CD8-positive, alpha-beta memory T cell (primary cell): Measurements from ENCODE around the gene MRPL11. TPM values are rescaled to one million over a fixed set of nuclear protein-coding genes. Genes with fewer than 3 reads are reported as not detected.

ENCODE experiments used
- CTCF ChIA-PET: fragments of 350-600 bp; sonication (Branson Sonifier 250); formaldehyde crosslinking; loops from one replicate; lab custom pipeline; 2021; ENCODE audit warnings: antibody characterized with exemption; lab: Charles Lee
- POLR2A ChIA-PET: fragments of 350-600 bp; sonication (Branson Sonifier 250); formaldehyde crosslinking; loops from one replicate; lab custom pipeline; 2021; ENCODE audit warnings: antibody characterized with exemption; lab: Charles Lee
- DNase-seq, 5 donors: peaks; one replicate each; pipeline versions ENCODE4 v3.0.0 to v3.0.0-alpha.2; 2020 to 2022; ENCODE audit warnings: mixed read lengths in 1 of 5
- H3K27ac ChIP-seq: one replicate; pipeline ENCODE4 v1.7.0; 2013; ENCODE audit warnings: low read depth, mild to moderate bottlenecking, low read length, moderate library complexity
- H3K27me3 ChIP-seq: 2 replicates; pipeline ENCODE4 v1.7.0; 2013; ENCODE audit warnings: low read length, mild to moderate bottlenecking; ENCODE audit not compliant: insufficient read depth, poor library complexity, severe bottlenecking
- H3K36me3 ChIP-seq: 2 replicates; pipeline ENCODE4 v1.7.0; 2013; ENCODE audit warnings: mild to moderate bottlenecking, low read length, moderate library complexity; ENCODE audit not compliant: insufficient read depth
- H3K4me1 ChIP-seq: 2 replicates; pipeline ENCODE4 v1.7.0; 2013; ENCODE audit warnings: mild to moderate bottlenecking, low read length, moderate library complexity; ENCODE audit not compliant: insufficient read depth
- H3K4me3 ChIP-seq: 2 replicates; pipeline ENCODE4 v1.7.0; 2013; ENCODE audit warnings: mild to moderate bottlenecking, low read length
- H3K9me3 ChIP-seq: 2 replicates; pipeline ENCODE4 v1.7.0; 2013; ENCODE audit warnings: mild to moderate bottlenecking, low read length
- H3K27ac Mint-ChIP-seq, 8 donors: one replicate each; pipeline ENCODE4 v1.8.0; 2020 to 2021; ENCODE audit warnings: mixed read lengths in 8 of 8, mild to moderate bottlenecking in 6 of 8, inconsistent platforms in 3 of 8, moderate library complexity in 3 of 8
- H3K27me3 Mint-ChIP-seq, 2 donors: one replicate each; pipeline ENCODE4 v1.8.0; 2020 to 2021; ENCODE audit warnings: mixed read lengths in 2 of 2, mild to moderate bottlenecking in 1 of 2, moderate library complexity in 1 of 2
- H3K36me3 Mint-ChIP-seq, 3 donors: one replicate each; pipeline ENCODE4 v1.8.0; 2020 to 2021; ENCODE audit warnings: mixed read lengths in 3 of 3, inconsistent platforms in 1 of 3, mild to moderate bottlenecking in 1 of 3
- H3K4me1 Mint-ChIP-seq, 3 donors: one replicate each; pipeline ENCODE4 v1.8.0; 2020 to 2021; ENCODE audit warnings: mixed read lengths in 3 of 3, inconsistent platforms in 1 of 3, mild to moderate bottlenecking in 1 of 3
- H3K4me3 Mint-ChIP-seq, 7 donors: one replicate each; pipeline ENCODE4 v1.8.0; 2020 to 2021; ENCODE audit warnings: mixed read lengths in 7 of 7, mild to moderate bottlenecking in 6 of 7, moderate library complexity in 4 of 7, inconsistent platforms in 2 of 7
- H3K9me3 Mint-ChIP-seq, 5 donors: one replicate each; pipeline ENCODE4 v1.8.0; 2020 to 2022; ENCODE audit warnings: mixed read lengths in 5 of 5, mild to moderate bottlenecking in 3 of 5, moderate library complexity in 2 of 5, inconsistent platforms in 1 of 5
- polyA plus RNA-seq: library from polyadenylated mRNA; unstranded; fragments of 300-500 nt; fragmentation: Illumina TruSeq; gene quantifications from one replicate; pipeline ENCODE4 v1.2.3, GENCODE V29; 2021
- total RNA-seq, 2 experiments: library from RNA; stranded (reverse); gene quantifications; one replicate each; pipeline ENCODE4 v1.2.3, GENCODE V29; 2021

Gene MRPL11
- total and polyA plus RNA-seq, 3 experiments from 2014 or later = 86.9 to 152 (median 148) TPM

DNA sequence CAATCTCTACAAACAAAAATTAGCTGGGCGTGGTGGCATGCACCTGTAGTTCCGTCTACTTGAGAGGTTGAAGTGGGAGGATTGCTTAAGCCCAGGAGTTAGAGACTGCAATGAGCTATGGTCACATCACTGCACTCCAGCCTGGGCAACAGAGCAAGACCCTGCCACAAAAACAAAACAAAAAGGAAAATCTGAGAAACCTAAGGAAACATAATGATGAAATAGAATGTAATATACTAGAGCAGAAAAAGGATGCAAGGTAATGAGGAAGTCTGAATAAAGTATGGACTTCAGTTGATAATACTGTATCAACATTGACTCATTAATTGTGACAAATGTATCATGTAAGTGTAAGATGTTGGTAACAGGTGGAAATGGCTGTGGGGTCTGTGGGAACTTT lies 9.7 kb downstream of the MRPL11 start:
- no peak for DNase-seq
- no peak overlapping the region for H3K27ac Mint-ChIP-seq
- H3K27me3 Mint-ChIP-seq = peaks cover 3 to 4% of the 10 kb centered on the region in 2 donors
- H3K36me3 ChIP-seq = no peaks in the 10 kb centered on the region
- ChIA-PET CTCF (interaction anchor here (1.6 to 2.0 kb wide), 2 partner anchors 10 to 250 kb away, joined by 3 to 10 read pairs; partner anchors contain the start of gene MRPL11), POLR2A (no interaction called here)
- H3K4me1 ChIP-seq = no peaks in the 10 kb centered on the region
- H3K27ac ChIP-seq = no peak overlapping the region
- H3K27me3 ChIP-seq = no peaks in the 10 kb centered on the region
- H3K4me3 ChIP-seq = no peak overlapping the region
- no peaks in the 10 kb centered on the region for H3K9me3 ChIP-seq
- H3K9me3 Mint-ChIP-seq = no peaks in the 10 kb centered on the region
- no peak overlapping the region for H3K4me3 Mint-ChIP-seq
- peaks cover 0 to 3% (median 0%) of the 10 kb centered on the region in 3 donors for H3K4me1 Mint-ChIP-seq
- H3K36me3 Mint-ChIP-seq = peaks cover 3 to 17% (median 9%) of the 10 kb centered on the region in 3 donors

DNA sequence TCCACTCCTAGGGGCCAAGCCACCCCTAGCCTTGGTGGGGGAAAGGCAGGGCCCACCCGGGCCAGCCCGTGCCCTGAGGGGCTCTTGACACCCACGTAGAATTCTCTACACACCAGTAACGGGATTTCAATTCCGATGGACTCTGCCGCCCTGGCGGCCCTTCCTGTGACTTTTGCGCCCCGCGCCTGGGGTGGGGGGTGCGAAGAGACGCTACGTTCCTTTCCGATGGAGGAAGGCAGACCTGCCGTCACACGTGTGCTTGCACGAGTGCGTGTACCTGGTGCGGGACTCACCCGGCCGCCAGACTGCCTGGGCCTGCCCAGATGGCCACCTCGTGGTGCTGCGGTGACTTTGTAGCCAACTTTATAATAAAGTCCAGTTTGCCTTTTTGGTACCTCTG lies 12.3 kb downstream of the MRPL11 start:
- Histone ChIP-seq H3K36me3 (no peaks in the 10 kb centered on the region), H3K9me3 (no peaks in the 10 kb centered on the region), H3K4me1 (no peaks in the 10 kb centered on the region), H3K27me3 (no peaks in the 10 kb centered on the region), H3K4me3 (no peak overlapping the region), H3K27ac (no peak overlapping the region)
- Mint-ChIP-seq H3K9me3 (no peaks in the 10 kb centered on the region), H3K4me3 (no peak overlapping the region), H3K27me3 (peaks cover 4 to 6% of the 10 kb centered on the region in 2 donors), H3K4me1 (peaks cover 0 to 4% (median 3%) of the 10 kb centered on the region in 3 donors), H3K36me3 (peaks cover 2 to 5% (median 3%) of the 10 kb centered on the region in 3 donors), H3K27ac (no peak overlapping the region)
- CTCF ChIA-PET = no interaction called here
- DNase-seq = no peak
- POLR2A ChIA-PET = no interaction called here

DNA sequence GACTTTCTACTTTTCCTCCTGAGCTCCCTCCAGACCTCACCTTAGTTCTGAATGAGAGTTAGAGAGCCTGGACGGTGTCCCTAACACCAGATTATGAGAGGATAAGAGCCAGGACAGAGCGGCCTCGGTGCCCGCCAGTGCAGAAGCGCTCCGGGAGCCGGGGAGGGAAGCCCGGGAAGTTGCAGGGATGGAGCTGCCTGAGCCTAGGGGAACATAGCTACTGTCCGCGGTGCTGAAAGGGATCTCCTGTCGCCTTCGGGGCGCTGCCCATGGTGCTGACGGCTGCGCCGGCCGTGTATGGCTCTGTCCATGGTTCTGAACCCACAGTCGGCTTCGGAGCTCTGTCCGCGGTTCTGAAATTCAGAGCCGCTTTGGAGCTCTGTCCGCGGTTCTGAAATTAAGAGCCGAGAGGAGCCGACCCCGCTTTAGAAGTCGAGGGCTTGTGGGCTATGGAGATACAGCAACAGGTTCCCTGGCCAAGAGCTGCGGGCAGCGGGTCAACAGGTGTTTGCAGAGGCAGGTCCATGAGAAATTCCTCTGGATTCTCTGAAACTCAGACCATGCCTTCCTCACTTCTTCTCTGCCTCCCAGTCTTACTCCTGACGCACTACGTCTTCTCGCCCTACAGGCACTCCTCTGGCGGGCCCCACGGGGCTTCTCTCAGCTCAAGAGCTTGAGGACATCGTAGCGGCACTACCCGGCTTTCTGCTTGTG lies 17.0 kb downstream of the MRPL11 start:
- POLR2A ChIA-PET = interaction anchor here (0.6 to 1.3 kb wide), 8 partner anchors 12 to 1292 kb away, joined by 3 to 5 read pairs (median 4); partner anchors contain the start of genes DPP3, MRPL11, RBM4B and TMEM151A
- peaks cover 0 to 3% (median 2%) of the 10 kb centered on the region in 5 donors for H3K9me3 Mint-ChIP-seq

DNA sequence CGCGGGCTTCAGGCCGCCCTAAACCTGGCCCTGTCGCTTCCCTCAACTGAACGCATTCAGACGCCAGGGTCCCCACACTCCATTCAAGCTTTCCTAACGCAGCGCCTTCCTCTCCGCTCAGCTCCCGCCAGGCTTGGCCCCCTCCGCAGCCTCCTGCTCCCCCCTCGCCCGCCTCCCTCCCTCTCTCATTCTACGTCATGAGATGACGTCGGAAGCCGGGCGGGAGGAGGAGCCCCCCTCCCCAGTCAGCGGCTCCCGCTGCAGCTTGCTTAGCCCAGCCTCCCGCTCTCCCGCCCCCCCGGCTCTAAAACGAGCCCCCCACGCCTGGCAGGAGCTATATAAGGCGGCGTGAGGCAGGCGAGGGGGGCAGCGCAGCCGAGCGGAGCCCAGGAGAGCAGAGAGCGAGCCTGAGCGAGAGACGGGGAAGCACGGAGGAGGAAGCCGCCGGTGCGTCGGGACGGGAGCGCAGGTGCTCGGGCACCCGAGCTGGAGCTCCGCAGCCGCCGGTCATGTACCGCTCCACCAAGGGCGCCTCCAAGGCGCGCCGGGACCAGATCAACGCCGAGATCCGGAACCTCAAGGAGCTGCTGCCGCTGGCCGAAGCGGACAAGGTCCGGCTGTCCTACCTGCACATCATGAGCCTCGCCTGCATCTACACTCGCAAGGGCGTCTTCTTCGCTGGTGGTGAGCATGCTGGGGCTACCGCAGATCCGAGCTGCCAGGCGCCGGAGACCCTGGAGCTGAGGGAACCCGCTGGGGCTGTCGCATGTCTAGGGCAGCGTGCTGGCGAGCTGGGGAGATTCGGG lies 17.8 kb downstream of the MRPL11 start, which contains the start of gene NPAS4:
TSS of gene NPAS4 (plus strand) at position 365 of the 806 bp plus-strand sequence. CDS start at position 510, 145 bp downstream.
- no peak for DNase-seq
- H3K9me3 Mint-ChIP-seq = peaks cover 0 to 3% (median 2%) of the 10 kb centered on the region in 5 donors

More for the DNA sequence above, 17.0 kb downstream of the MRPL11 start:
- Histone ChIP-seq H3K27me3 (peaks cover 29% of the 10 kb centered on the region), H3K27ac (no peak overlapping the region), H3K36me3 (no peaks in the 10 kb centered on the region), H3K9me3 (no peaks in the 10 kb centered on the region), H3K4me3 (no peak overlapping the region), H3K4me1 (no peaks in the 10 kb centered on the region)
- no peaks in the 10 kb centered on the region for H3K36me3 Mint-ChIP-seq
- peaks cover 5 to 13% (median 8%) of the 10 kb centered on the region in 3 donors for H3K4me1 Mint-ChIP-seq
- peaks cover 26 to 30% of the 10 kb centered on the region in 2 donors for H3K27me3 Mint-ChIP-seq
- H3K4me3 Mint-ChIP-seq = peak overlapping the region in 2 of 7 donors; percentile 18 to 25
- H3K27ac Mint-ChIP-seq = peak overlapping the region in 2 of 8 donors; percentile 42 to 88
- CTCF ChIA-PET = interaction anchor here (1.0 to 2.4 kb wide), 9 partner anchors 12 to 256 kb away, joined by 3 to 16 read pairs (median 7); partner anchors contain the start of genes MRPL11, PELI3, RBM4 and RBM4B
- peak; percentile 81 to 92 (median 84) for DNase-seq

DNA sequence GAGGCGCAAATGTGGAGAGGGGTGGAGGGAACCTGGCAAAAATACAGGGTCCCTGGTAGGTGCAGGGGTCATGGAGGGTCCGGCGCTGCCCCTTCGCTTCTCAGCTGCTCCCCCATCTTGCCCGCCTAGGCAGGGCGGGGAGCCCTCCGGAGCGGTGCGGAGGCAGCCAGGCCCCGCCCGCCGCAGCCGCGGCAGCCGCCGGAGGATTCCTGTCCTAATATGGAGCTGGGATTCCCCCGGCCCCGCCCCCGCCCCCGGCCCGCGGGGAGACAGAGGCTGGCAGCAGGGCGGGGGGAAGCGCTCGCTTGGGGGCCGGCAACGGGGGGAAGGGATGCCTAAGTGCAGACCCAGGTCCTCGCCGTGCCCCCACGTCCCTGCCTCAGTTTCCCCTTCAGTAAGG lies 18.8 kb downstream of the MRPL11 start:
- Histone ChIP-seq H3K36me3 (no peaks in the 10 kb centered on the region), H3K27ac (no peak overlapping the region), H3K9me3 (no peaks in the 10 kb centered on the region), H3K4me3 (no peak overlapping the region), H3K4me1 (no peaks in the 10 kb centered on the region), H3K27me3 (peaks cover 35% of the 10 kb centered on the region)
- H3K4me3 Mint-ChIP-seq = no peak overlapping the region
- POLR2A ChIA-PET = no interaction called here
- H3K27me3 Mint-ChIP-seq = peaks cover 41 to 48% of the 10 kb centered on the region in 2 donors
- H3K27ac Mint-ChIP-seq = no peak overlapping the region
- no peaks in the 10 kb centered on the region for H3K36me3 Mint-ChIP-seq
- no peak for DNase-seq
- peaks cover 0 to 3% (median 2%) of the 10 kb centered on the region in 5 donors for H3K9me3 Mint-ChIP-seq
- H3K4me1 Mint-ChIP-seq = peaks cover 5 to 13% (median 8%) of the 10 kb centered on the region in 3 donors
- CTCF ChIA-PET = interaction anchor here (1.3 to 2.3 kb wide), 2 partner anchors 10 to 12 kb away, joined by 4 to 10 read pairs; no protein-coding TSS in a partner anchor

More for the DNA sequence above, 17.8 kb downstream of the MRPL11 start, which contains the start of gene NPAS4:
- ChIA-PET CTCF (interaction anchor here (1.0 to 2.4 kb wide), 9 partner anchors 11 to 257 kb away, joined by 3 to 16 read pairs (median 7); partner anchors contain the start of genes MRPL11, PELI3, RBM4 and RBM4B), POLR2A (interaction anchor here (0.6 to 1.3 kb wide), 7 partner anchors 12 to 1291 kb away, joined by 3 to 5 read pairs (median 4); partner anchors contain the start of genes DPP3, MRPL11, RBM4B and YIF1A)
- Histone ChIP-seq H3K4me3 (no peak within 1 kb of the TSS), H3K27ac (no peak within 1 kb of the TSS), H3K36me3 (no peaks in the 10 kb centered on the region), H3K9me3 (no peaks in the 10 kb centered on the region), H3K4me1 (no peaks in the 10 kb centered on the region), H3K27me3 (peaks cover 32% of the 10 kb centered on the region)
- peaks cover 33 to 38% of the 10 kb centered on the region in 2 donors for H3K27me3 Mint-ChIP-seq
- peak within 1 kb of the TSS in 2 of 7 donors; percentile 18 to 25 for H3K4me3 Mint-ChIP-seq
- H3K27ac Mint-ChIP-seq = peak within 1 kb of the TSS in 2 of 8 donors; percentile 42 to 88
- no peaks in the 10 kb centered on the region for H3K36me3 Mint-ChIP-seq
- peaks cover 5 to 13% (median 8%) of the 10 kb centered on the region in 3 donors for H3K4me1 Mint-ChIP-seq

DNA sequence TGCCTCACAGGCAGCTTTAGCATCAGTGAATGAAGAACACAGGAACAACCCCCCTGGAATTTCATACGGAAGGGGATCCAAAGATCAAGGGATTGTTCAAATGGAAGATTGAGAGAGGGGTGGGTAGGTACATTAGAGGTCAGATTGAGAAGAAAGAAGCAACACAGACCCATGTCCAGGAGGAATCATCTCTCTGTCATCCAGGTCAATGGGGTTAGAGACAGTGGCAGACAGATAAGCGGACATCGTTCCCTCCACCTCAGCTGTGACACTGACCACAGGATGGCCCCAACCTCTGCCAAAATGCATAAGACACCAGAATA lies 19.7 kb downstream of the MRPL11 start:
- H3K4me3 ChIP-seq = no peak overlapping the region
- no peak for DNase-seq
- peak overlapping the region in 2 of 7 donors; percentile 36 to 78 for H3K4me3 Mint-ChIP-seq
- H3K27me3 ChIP-seq = peaks cover 36% of the 10 kb centered on the region
- ChIA-PET POLR2A (no interaction called here), CTCF (interaction anchor here (1.3 kb wide), 1 partner anchor 11 kb away, joined by 4 read pairs; no protein-coding TSS in a partner anchor)
- H3K36me3 Mint-ChIP-seq = no peaks in the 10 kb centered on the region
- peaks cover 5 to 13% (median 8%) of the 10 kb centered on the region in 3 donors for H3K4me1 Mint-ChIP-seq
- peaks cover 47 to 57% of the 10 kb centered on the region in 2 donors for H3K27me3 Mint-ChIP-seq
- H3K27ac Mint-ChIP-seq = peak overlapping the region in 1 of 8 donors; percentile 86
- H3K27ac ChIP-seq = no peak overlapping the region
- H3K36me3 ChIP-seq = no peaks in the 10 kb centered on the region
- no peaks in the 10 kb centered on the region for H3K9me3 ChIP-seq
- no peaks in the 10 kb centered on the region for H3K4me1 ChIP-seq
- peaks cover 0 to 3% (median 2%) of the 10 kb centered on the region in 5 donors for H3K9me3 Mint-ChIP-seq

DNA sequence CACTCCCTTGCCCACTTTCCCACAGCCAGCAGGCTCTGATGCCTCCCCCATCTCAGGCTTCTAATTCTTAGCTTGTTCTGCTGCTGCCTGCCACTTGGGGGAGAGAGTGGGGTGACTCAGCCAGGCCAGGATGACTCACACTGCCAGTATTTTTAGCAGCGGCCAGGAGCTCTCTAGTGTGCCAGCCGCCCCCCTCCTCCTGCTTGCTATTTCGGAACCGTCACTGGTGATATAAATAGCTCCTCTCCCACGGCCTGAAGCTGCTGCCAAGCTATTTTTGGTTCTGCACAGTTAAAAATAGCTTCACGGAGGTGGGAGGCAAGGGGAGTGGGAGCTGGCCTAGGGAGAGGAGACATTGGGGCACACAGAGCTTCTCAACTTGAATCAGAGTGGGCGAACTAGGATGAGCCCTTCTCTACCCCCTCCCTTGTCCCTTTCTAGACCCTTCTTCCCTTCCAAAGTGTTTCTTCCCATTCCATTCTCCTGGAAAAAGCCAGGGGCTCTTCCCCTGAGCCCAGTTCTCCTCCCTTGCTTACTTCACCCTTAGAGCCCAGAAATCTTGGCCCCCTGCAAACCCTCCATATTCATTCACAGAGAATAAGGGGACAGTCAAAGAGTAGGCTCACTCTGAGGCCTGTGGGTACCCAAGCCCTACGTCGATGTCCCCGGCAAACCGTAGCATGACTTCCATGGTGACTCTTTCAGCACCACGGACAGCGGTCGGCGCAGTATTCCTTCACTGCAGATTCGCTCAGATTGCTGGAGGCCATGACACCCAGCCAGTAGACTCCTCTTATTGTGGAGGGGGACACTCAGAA lies 20.3 kb downstream of the MRPL11 start:
- H3K4me3 Mint-ChIP-seq = peak overlapping the region in 1 of 7 donors; percentile 78
- ChIA-PET POLR2A (no interaction called here), CTCF (interaction anchor here (1.1 to 2.2 kb wide), 3 partner anchors 10 to 20 kb away, joined by 4 to 9 read pairs (median 4); partner anchors contain the start of gene MRPL11)
- no peaks in the 10 kb centered on the region for H3K36me3 Mint-ChIP-seq
- peaks cover 5 to 13% (median 8%) of the 10 kb centered on the region in 3 donors for H3K4me1 Mint-ChIP-seq
- no peak overlapping the region for H3K27ac ChIP-seq
- H3K4me3 ChIP-seq = no peak overlapping the region
- H3K9me3 ChIP-seq = no peaks in the 10 kb centered on the region
- DNase-seq = peak; percentile 16 to 65 (median 22)
- H3K9me3 Mint-ChIP-seq = peaks cover 0 to 3% (median 2%) of the 10 kb centered on the region in 5 donors
- H3K27me3 Mint-ChIP-seq = peaks cover 47 to 63% of the 10 kb centered on the region in 2 donors
- peak overlapping the region in 2 of 8 donors; percentile 17 to 86 for H3K27ac Mint-ChIP-seq
- H3K36me3 ChIP-seq = no peaks in the 10 kb centered on the region
- H3K27me3 ChIP-seq = peaks cover 36% of the 10 kb centered on the region
- H3K4me1 ChIP-seq = no peaks in the 10 kb centered on the region
